Testis (tissue), 2 donors: ENCODE data around the gene TECR.

ENCODE experiments used
- POLR2A ChIP-seq: fragments of 450-650 bp; IDR thresholded peaks from one replicate; pipeline ENCODE4 v1.6.1; 2017; ENCODE audit warnings: antibody characterized with exemption, mild to moderate bottlenecking, moderate library complexity
- TF ChIP-seq, protein P1 (sequence below), 3 experiments: fragments of 450-650 bp in 2 of 3; fragments of 200-600 bp in 1 of 3; sonication (generic) in 1 of 3; IDR thresholded peaks; one replicate each; pipeline ENCODE4 v1.5.1; 2016 to 2019; ENCODE audit warnings: antibody characterized with exemption in 3 of 3, mild to moderate bottlenecking in 2 of 3, moderate library complexity in 1 of 3

DNA sequence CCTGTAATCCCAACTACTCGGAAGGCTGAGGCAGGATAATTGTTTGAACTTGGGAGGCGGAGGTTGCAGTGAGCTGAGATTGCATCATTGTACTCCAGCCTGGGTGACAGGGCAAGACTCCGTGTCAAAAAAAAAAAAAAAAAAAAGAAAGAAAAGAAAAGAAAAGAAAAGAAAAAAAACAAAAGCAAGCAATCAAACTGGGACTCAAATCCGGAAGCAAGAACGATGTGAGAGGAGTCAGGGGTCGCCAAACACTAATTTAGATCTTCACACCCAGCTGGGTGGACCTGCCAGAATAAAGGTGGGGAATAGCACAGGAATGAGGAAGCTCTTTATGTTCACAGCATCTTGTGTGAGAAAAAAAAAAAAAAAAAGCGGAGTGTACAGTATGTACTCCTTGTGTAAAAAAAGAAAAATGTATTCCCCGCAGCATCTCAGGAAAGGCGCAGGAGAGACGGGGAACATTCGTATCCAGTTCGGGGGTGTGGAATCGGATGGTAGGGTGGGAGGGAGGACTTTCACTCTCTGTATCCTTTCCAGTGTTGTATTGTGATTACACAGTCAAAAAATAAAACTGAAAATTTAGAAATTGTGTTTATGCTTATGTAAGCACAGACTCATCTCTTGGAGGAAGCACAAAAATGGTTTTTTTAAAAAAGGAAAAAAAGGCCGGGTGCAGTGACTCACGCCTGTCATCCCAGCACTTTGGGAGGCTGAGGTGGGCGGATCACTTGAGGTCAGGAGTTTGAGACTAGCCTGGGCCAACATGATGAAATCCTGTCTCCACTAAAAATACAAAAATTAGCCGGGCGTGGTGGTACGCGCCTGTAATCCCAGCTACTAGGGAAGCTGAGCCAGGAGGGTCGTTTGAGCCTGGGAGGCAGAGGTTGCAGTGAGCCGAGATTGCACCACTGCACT lies 18.8 kb upstream of the TECR start:
- TF ChIP-seq, protein P1, sequence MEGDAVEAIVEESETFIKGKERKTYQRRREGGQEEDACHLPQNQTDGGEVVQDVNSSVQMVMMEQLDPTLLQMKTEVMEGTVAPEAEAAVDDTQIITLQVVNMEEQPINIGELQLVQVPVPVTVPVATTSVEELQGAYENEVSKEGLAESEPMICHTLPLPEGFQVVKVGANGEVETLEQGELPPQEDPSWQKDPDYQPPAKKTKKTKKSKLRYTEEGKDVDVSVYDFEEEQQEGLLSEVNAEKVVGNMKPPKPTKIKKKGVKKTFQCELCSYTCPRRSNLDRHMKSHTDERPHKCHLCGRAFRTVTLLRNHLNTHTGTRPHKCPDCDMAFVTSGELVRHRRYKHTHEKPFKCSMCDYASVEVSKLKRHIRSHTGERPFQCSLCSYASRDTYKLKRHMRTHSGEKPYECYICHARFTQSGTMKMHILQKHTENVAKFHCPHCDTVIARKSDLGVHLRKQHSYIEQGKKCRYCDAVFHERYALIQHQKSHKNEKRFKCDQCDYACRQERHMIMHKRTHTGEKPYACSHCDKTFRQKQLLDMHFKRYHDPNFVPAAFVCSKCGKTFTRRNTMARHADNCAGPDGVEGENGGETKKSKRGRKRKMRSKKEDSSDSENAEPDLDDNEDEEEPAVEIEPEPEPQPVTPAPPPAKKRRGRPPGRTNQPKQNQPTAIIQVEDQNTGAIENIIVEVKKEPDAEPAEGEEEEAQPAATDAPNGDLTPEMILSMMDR (IDR thresholded peaks at IDR 0.05), result no peak
- TF ChIP-seq POLR2A, result no peak
